Suppressor macrophage (primary cell): ENCODE data around the gene CIAPIN1.
"Not testable (repeated sequence)": the region's sequence is repeated elsewhere in the genome, so short reads cannot be mapped to it uniquely, and the experiment has no call there.

Experiments
- DNase-seq, 4 experiments: peaks; one replicate each; pipeline ENCODE4 v3.0.0-alpha.2; 2020 to 2022

The CIAPIN1 gene

GRCh38 chr16:57440551-57440950 lies 6.6 kb downstream of the CIAPIN1 start:
- not testable (repeated sequence) for DNase-seq

- DNase-seq: not testable (repeated sequence)
Measured at GRCh38 chr16:57439947-57440346, 7.2 kb downstream of the CIAPIN1 start.

- DNase-seq: no peak
Measured at GRCh38 chr16:57435838-57436237, 11.3 kb downstream of the CIAPIN1 start.

- DNase-seq: no peak
Measured at GRCh38 chr16:57434003-57434402, 13.2 kb downstream of the CIAPIN1 start.

- no peak for DNase-seq
Measured at GRCh38 chr16:57432989-57433388, 14.2 kb downstream of the CIAPIN1 start.

- no peak for DNase-seq
Measured at GRCh38 chr16:57432505-57432904, 14.7 kb downstream of the CIAPIN1 start.

GRCh38 chr16:57430955-57431354 lies 16.2 kb downstream of the CIAPIN1 start:
- DNase-seq: peak; percentile 19 to 60 (median 45)

- DNase-seq: no peak
Measured at GRCh38 chr16:57427824-57428223, 19.4 kb downstream of the CIAPIN1 start.

GRCh38 chr16:57427307-57427706 lies 19.9 kb downstream of the CIAPIN1 start:
- DNase-seq: no peak

- no peak for DNase-seq
Measured at GRCh38 chr16:57426356-57426755, 20.8 kb downstream of the CIAPIN1 start.

- DNase-seq: no peak
Measured at GRCh38 chr16:57424583-57424982, 22.6 kb downstream of the CIAPIN1 start.

GRCh38 chr16:57423152-57423551 lies 24.0 kb downstream of the CIAPIN1 start:
- DNase-seq: no peak

GRCh38 chr16:57422026-57422944 lies 24.9 kb downstream of the CIAPIN1 start:
- peak; percentile 52 to 66 (median 58) for DNase-seq

GRCh38 chr16:57419506-57419905 lies 27.7 kb downstream of the CIAPIN1 start:
- DNase-seq: no peak

GRCh38 chr16:57416084-57416483 lies 31.1 kb downstream of the CIAPIN1 start:
- no peak for DNase-seq

GRCh38 chr16:57413733-57414132 lies 33.5 kb downstream of the CIAPIN1 start:
- no peak for DNase-seq

GRCh38 chr16:57413301-57413730 lies 33.9 kb downstream of the CIAPIN1 start:
- peak in 2 of 4 experiments; percentile 28 to 43 for DNase-seq

- no peak for DNase-seq
Measured at GRCh38 chr16:57412584-57412983, 34.6 kb downstream of the CIAPIN1 start.

- no peak for DNase-seq
Measured at GRCh38 chr16:57411362-57411976, 35.7 kb downstream of the CIAPIN1 start.

GRCh38 chr16:57409870-57410587 lies 37.2 kb downstream of the CIAPIN1 start:
- DNase-seq: peak in 3 of 4 experiments; percentile 31 to 69 (median 44)

GRCh38 chr16:57409065-57409464 lies 38.1 kb downstream of the CIAPIN1 start:
- DNase-seq: peak in 2 of 4 experiments; percentile 48 to 53

- no peak for DNase-seq
Measured at GRCh38 chr16:57407521-57408353, 39.4 kb downstream of the CIAPIN1 start.
